H1 (cell line): ENCODE measurements around the gene RUFY4. TPM values are rescaled to one million over a fixed set of nuclear protein-coding genes. Genes with fewer than 3 reads are reported as not detected.

Source experiments
- CTCF ChIP-seq, 3 experiments: IDR thresholded peaks; 1 replicate in 2 of 3; 2 replicates in 1 of 3; pipeline versions ENCODE4 v1.5.1 to v1.6.1; 2011; ENCODE audit warnings: low read length in 3 of 3, mild to moderate bottlenecking in 3 of 3, inconsistent platforms in 2 of 3, low read depth in 1 of 3, moderate library complexity in 1 of 3; ENCODE audit not compliant: insufficient read depth in 1 of 3; ENCODE audit errors: control extremely low read depth in 1 of 3
- EZH2 ChIP-seq: fragments of 200-600 bp; sonication (generic); IDR thresholded peaks from 2 replicates; pipeline ENCODE4 v1.7.1; 2012; ENCODE audit warnings: low read depth, mild to moderate bottlenecking, moderate library complexity, low read length, inconsistent platforms; ENCODE audit not compliant: severe bottlenecking
- FOSL1 ChIP-seq: IDR thresholded peaks from 2 replicates; pipeline ENCODE4 v1.6.1; 2011; ENCODE audit warnings: mild to moderate bottlenecking, low read depth, low read length, moderate library complexity; ENCODE audit not compliant: insufficient read depth
- GABPA ChIP-seq: IDR thresholded peaks from 2 replicates; pipeline ENCODE4 v1.6.1; 2011; ENCODE audit warnings: mild to moderate bottlenecking, low read length, moderate library complexity, borderline replicate concordance; ENCODE audit not compliant: insufficient read depth
- KDM5A ChIP-seq: fragments of 200-600 bp; IDR thresholded peaks from 2 replicates; pipeline ENCODE4 v1.7.1; 2012; ENCODE audit warnings: mild to moderate bottlenecking, low read length, inconsistent platforms, mixed read lengths
- NRF1 ChIP-seq: IDR thresholded peaks from 2 replicates; pipeline ENCODE4 v1.6.1; 2011; ENCODE audit warnings: mild to moderate bottlenecking, low read depth, low read length, improper control_type of control experiment
- polyA plus RNA-seq, 7 experiments: library from polyadenylated mRNA; depleted of rRNA in 3 of 7; stranded (reverse) in 5 of 7; unstranded in 2 of 7; fragments of >200 nt in 5 of 7; fragments of 200-250 nt in 2 of 7; gene quantifications; 1 replicate in 5 of 7; 2 replicates in 1 of 7; 4 replicates in 1 of 7; pipeline versions ENCODE4 v1.2.1 to v1.2.3, GENCODE V29; 2011 to 2013; ENCODE audit warnings: missing spikeins in 2 of 7, mixed read lengths in 2 of 7
- total RNA-seq: library from RNA; stranded (reverse); fragmentation: NEBNext Ultra II Directional; extraction: Animal tissue kit (Norgen Biotek cat#: 25700); gene quantifications from 2 replicates; pipeline ENCODE4 v1.2.1, GENCODE V29; 2021
- TF ChIP-seq, protein P1 (sequence below): fragments of 300-600 bp; sonication (generic); IDR thresholded peaks from 2 replicates; pipeline ENCODE4 v1.7.1; 2012; ENCODE audit warnings: low read length, moderate library complexity, mild to moderate bottlenecking, inconsistent platforms; ENCODE audit not compliant: insufficient replicate concordance

The RUFY4 gene
- total and polyA plus RNA-seq, 2 of the 8 experiments (the other 6 are each of a cell fraction or from before 2014, with no cell fraction given) = 0.32 to 0.38 TPM

GRCh38 chr2:218097975-218098374 is 28.9 kb downstream of the RUFY4 start (continued):
- TF ChIP-seq NRF1 = no peak
- TF ChIP-seq FOSL1 = no peak
- no peak for TF ChIP-seq KDM5A
- TF ChIP-seq EZH2 = no peak
- TF ChIP-seq, protein P1, sequence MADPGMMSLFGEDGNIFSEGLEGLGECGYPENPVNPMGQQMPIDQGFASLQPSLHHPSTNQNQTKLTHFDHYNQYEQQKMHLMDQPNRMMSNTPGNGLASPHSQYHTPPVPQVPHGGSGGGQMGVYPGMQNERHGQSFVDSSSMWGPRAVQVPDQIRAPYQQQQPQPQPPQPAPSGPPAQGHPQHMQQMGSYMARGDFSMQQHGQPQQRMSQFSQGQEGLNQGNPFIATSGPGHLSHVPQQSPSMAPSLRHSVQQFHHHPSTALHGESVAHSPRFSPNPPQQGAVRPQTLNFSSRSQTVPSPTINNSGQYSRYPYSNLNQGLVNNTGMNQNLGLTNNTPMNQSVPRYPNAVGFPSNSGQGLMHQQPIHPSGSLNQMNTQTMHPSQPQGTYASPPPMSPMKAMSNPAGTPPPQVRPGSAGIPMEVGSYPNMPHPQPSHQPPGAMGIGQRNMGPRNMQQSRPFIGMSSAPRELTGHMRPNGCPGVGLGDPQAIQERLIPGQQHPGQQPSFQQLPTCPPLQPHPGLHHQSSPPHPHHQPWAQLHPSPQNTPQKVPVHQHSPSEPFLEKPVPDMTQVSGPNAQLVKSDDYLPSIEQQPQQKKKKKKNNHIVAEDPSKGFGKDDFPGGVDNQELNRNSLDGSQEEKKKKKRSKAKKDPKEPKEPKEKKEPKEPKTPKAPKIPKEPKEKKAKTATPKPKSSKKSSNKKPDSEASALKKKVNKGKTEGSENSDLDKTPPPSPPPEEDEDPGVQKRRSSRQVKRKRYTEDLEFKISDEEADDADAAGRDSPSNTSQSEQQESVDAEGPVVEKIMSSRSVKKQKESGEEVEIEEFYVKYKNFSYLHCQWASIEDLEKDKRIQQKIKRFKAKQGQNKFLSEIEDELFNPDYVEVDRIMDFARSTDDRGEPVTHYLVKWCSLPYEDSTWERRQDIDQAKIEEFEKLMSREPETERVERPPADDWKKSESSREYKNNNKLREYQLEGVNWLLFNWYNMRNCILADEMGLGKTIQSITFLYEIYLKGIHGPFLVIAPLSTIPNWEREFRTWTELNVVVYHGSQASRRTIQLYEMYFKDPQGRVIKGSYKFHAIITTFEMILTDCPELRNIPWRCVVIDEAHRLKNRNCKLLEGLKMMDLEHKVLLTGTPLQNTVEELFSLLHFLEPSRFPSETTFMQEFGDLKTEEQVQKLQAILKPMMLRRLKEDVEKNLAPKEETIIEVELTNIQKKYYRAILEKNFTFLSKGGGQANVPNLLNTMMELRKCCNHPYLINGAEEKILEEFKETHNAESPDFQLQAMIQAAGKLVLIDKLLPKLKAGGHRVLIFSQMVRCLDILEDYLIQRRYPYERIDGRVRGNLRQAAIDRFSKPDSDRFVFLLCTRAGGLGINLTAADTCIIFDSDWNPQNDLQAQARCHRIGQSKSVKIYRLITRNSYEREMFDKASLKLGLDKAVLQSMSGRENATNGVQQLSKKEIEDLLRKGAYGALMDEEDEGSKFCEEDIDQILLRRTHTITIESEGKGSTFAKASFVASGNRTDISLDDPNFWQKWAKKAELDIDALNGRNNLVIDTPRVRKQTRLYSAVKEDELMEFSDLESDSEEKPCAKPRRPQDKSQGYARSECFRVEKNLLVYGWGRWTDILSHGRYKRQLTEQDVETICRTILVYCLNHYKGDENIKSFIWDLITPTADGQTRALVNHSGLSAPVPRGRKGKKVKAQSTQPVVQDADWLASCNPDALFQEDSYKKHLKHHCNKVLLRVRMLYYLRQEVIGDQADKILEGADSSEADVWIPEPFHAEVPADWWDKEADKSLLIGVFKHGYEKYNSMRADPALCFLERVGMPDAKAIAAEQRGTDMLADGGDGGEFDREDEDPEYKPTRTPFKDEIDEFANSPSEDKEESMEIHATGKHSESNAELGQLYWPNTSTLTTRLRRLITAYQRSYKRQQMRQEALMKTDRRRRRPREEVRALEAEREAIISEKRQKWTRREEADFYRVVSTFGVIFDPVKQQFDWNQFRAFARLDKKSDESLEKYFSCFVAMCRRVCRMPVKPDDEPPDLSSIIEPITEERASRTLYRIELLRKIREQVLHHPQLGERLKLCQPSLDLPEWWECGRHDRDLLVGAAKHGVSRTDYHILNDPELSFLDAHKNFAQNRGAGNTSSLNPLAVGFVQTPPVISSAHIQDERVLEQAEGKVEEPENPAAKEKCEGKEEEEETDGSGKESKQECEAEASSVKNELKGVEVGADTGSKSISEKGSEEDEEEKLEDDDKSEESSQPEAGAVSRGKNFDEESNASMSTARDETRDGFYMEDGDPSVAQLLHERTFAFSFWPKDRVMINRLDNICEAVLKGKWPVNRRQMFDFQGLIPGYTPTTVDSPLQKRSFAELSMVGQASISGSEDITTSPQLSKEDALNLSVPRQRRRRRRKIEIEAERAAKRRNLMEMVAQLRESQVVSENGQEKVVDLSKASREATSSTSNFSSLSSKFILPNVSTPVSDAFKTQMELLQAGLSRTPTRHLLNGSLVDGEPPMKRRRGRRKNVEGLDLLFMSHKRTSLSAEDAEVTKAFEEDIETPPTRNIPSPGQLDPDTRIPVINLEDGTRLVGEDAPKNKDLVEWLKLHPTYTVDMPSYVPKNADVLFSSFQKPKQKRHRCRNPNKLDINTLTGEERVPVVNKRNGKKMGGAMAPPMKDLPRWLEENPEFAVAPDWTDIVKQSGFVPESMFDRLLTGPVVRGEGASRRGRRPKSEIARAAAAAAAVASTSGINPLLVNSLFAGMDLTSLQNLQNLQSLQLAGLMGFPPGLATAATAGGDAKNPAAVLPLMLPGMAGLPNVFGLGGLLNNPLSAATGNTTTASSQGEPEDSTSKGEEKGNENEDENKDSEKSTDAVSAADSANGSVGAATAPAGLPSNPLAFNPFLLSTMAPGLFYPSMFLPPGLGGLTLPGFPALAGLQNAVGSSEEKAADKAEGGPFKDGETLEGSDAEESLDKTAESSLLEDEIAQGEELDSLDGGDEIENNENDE = no peak
- TF ChIP-seq GABPA = no peak
- TF ChIP-seq CTCF (IDR thresholded peaks at IDR 0.05; ENCODE audit: control extremely low read depth in 1 of 3, insufficient read depth in 1 of 3, low read depth in 1 of 3, low read length in 3 of 3) = no peak
